ENCODE data around the gene PXDN.

- no peak for TF ChIP-seq POLR2A (IDR thresholded peaks at IDR 0.05; ENCODE audit: low read length)
- TF ChIP-seq GATA1 (IDR thresholded peaks at IDR 0.05; ENCODE audit: low read depth, low read length), result no peak
Measured at GRCh38 chr2:1670636-1671035, 73.7 kb downstream of the PXDN start.
